DND-41 (cell line): ENCODE measurements around the gene ATP6V0C.

ENCODE experiments used
- ATAC-seq: fragments of 200-7000 bp; cut with Tn5 transposase; 3 replicates; pipeline ENCODE4 v1.9.1; 2021; ENCODE audit warnings: low read depth; ENCODE audit not compliant: insufficient read depth
- DNase-seq: peaks from one replicate; pipeline ENCODE4 v3.0.0-alpha.2; 2020
- H2AFZ ChIP-seq: 2 replicates; pipeline ENCODE4 v1.6.0; 2012; ENCODE audit warnings: low read depth, low read length
- H3K27ac ChIP-seq: 2 replicates; pipeline ENCODE4 v1.5.1; 2012; ENCODE audit warnings: low read length, inconsistent platforms
- H3K27me3 ChIP-seq: fragments of 200-600 bp; sonication (generic); 2 replicates; pipeline ENCODE4 v1.6.0; 2012; ENCODE audit warnings: low read length, mild to moderate bottlenecking, inconsistent platforms; ENCODE audit not compliant: insufficient read depth, poor library complexity
- H3K36me3 ChIP-seq: 2 replicates; pipeline ENCODE4 v1.5.1; 2012; ENCODE audit warnings: low read length, inconsistent platforms; ENCODE audit not compliant: insufficient read depth
- H3K4me1 ChIP-seq: 2 replicates; pipeline ENCODE4 v1.5.1; 2012; ENCODE audit warnings: mild to moderate bottlenecking, low read length; ENCODE audit not compliant: insufficient read depth
- H3K4me2 ChIP-seq: 2 replicates; pipeline ENCODE4 v1.6.0; 2012; ENCODE audit warnings: mild to moderate bottlenecking, moderate library complexity, low read length, inconsistent platforms; ENCODE audit not compliant: insufficient read depth
- H3K4me3 ChIP-seq, 2 experiments: fragments of 200-600 bp in 1 of 2; shearing (Covaris generic) in 1 of 2; 2 replicates each; pipeline ENCODE4 v1.5.1; 2012 to 2016; ENCODE audit warnings: inconsistent platforms in 2 of 2, low read length in 2 of 2, mild to moderate bottlenecking in 2 of 2, low read depth in 1 of 2, moderate library complexity in 1 of 2
- H3K79me2 ChIP-seq: 2 replicates; pipeline ENCODE4 v1.6.0; 2012; ENCODE audit warnings: low read length, inconsistent platforms; ENCODE audit not compliant: insufficient read depth
- H3K9ac ChIP-seq: 2 replicates; pipeline ENCODE4 v1.6.0; 2012; ENCODE audit warnings: low read depth, mild to moderate bottlenecking, inconsistent platforms, low read length, moderate library complexity
- H3K9me3 ChIP-seq: 2 replicates; pipeline ENCODE4 v1.5.1; 2012; ENCODE audit warnings: low read length, moderate library complexity, mild to moderate bottlenecking, inconsistent platforms; ENCODE audit not compliant: insufficient read depth, severe bottlenecking
- H4K20me1 ChIP-seq: 2 replicates; pipeline ENCODE4 v1.6.0; 2012; ENCODE audit warnings: low read length; ENCODE audit not compliant: insufficient read depth
- CTCF ChIP-seq: IDR thresholded peaks from 2 replicates; pipeline ENCODE4 v1.5.1; 2012; ENCODE audit warnings: borderline replicate concordance, low read length, moderate library complexity, mild to moderate bottlenecking; ENCODE audit not compliant: poor library complexity, severe bottlenecking; ENCODE audit errors: extremely low read depth
- EZH2 ChIP-seq: IDR thresholded peaks from 3 replicates; pipeline ENCODE4 v1.6.1; 2012; ENCODE audit warnings: borderline replicate concordance, low read depth, mild to moderate bottlenecking, moderate library complexity, low read length, inconsistent platforms; ENCODE audit not compliant: severe bottlenecking

ATP6V0C gene

GRCh38 chr16:2490190-2491105 is 23.3 kb upstream of the ATP6V0C start:
- Histone ChIP-seq H3K27ac (no peak overlapping the region), H3K9me3 (no peaks in the 10 kb centered on the region), H2AFZ (no peak overlapping the region), H3K27me3 (no peaks in the 10 kb centered on the region), H3K9ac (no peak overlapping the region), H3K4me3 (no peak overlapping the region), H4K20me1 (peaks cover 44% of the 10 kb centered on the region), H3K4me2 (no peak overlapping the region), H3K36me3 (peaks cover 9% of the 10 kb centered on the region), H3K4me1 (no peaks in the 10 kb centered on the region), H3K79me2 (peaks cover 45% of the 10 kb centered on the region)
- ATAC-seq: no peak
- TF ChIP-seq CTCF (no peak), EZH2 (no peak)
- DNase-seq: no peak

GRCh38 chr16:2492292-2492691 is 21.5 kb upstream of the ATP6V0C start:
- DNase-seq: no peak
- no peaks in the 10 kb centered on the region for H3K4me1 ChIP-seq
- H3K27me3 ChIP-seq: no peaks in the 10 kb centered on the region
- H2AFZ ChIP-seq: no peak overlapping the region
- no peak overlapping the region for H3K4me3 ChIP-seq
- H3K27ac ChIP-seq: no peak overlapping the region
- H4K20me1 ChIP-seq: peaks cover 26% of the 10 kb centered on the region
- no peak for ATAC-seq
- peaks cover 25% of the 10 kb centered on the region for H3K36me3 ChIP-seq
- TF ChIP-seq EZH2 (no peak), CTCF (no peak)
- no peaks in the 10 kb centered on the region for H3K9me3 ChIP-seq
- H3K9ac ChIP-seq: no peak overlapping the region
- H3K4me2 ChIP-seq: no peak overlapping the region
- peaks cover 33% of the 10 kb centered on the region for H3K79me2 ChIP-seq

DNA sequence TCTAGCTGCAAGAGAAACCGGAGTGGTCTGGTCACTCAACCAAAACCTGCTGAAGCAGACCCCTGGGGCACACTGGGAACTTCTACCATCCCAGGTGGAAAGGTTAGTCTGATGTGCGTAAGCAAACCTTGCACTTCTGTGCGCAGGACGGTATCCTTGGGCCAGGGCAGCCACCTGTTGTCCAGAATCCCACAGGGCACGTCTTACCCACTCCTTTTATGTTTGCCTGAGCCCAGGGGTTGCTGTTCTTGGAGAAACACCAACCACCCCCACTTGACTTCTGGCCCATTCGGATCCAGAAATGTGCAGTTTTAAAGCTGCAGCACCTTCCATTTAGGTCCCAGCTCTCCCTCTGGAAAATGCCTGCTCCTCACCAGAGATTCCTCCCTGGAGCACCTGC is 20.1 kb upstream of the ATP6V0C start:
- Histone ChIP-seq H3K4me2 (no peak overlapping the region), H2AFZ (no peak overlapping the region), H3K27ac (no peak overlapping the region), H3K27me3 (no peaks in the 10 kb centered on the region), H3K79me2 (peaks cover 23% of the 10 kb centered on the region; the same call in 1 of the 2 replicates), H3K9ac (no peak overlapping the region), H3K36me3 (peaks cover 38% of the 10 kb centered on the region), H4K20me1 (peaks cover 21% of the 10 kb centered on the region), H3K9me3 (no peaks in the 10 kb centered on the region), H3K4me3 (no peak overlapping the region), H3K4me1 (no peaks in the 10 kb centered on the region)
- TF ChIP-seq EZH2 (no peak), CTCF (no peak)
- ATAC-seq: no peak
- no peak for DNase-seq
